Esophagus squamous epithelium (tissue), 4 donors: ENCODE measurements around the gene AQP9.
"Not testable (repeated sequence)": the region's sequence is repeated elsewhere in the genome, so short reads cannot be mapped to it uniquely, and the experiment has no call there.

ENCODE experiments used
- CTCF ChIP-seq, 6 experiments: fragments of 450-650 bp in 4 of 6; fragments of 200-600 bp in 2 of 6; sonication (generic) in 2 of 6; IDR thresholded peaks; one replicate each; pipeline ENCODE4 v1.5.1; 2016 to 2019; ENCODE audit warnings: antibody characterized with exemption in 6 of 6, mild to moderate bottlenecking in 4 of 6, moderate library complexity in 4 of 6
- POLR2A ChIP-seq, 4 donors: fragments of 450-650 bp; IDR thresholded peaks; one replicate each; pipeline ENCODE4 v1.6.1; 2017; ENCODE audit warnings: antibody characterized with exemption in 4 of 4, mild to moderate bottlenecking in 4 of 4, moderate library complexity in 3 of 4

GRCh38 chr15:58113358-58113757, 24.8 kb upstream of the AQP9 start:
- TF ChIP-seq CTCF, POLR2A (IDR thresholded peaks at IDR 0.05): not testable (repeated sequence)
